BE2C (cell line): ENCODE data around the gene TBX15.

ENCODE experiments used
- DNase-seq: peaks from one replicate; pipeline ENCODE4 v3.0.0-alpha.2; 2020
- H3K27me3 ChIP-seq: fragments of 250-450 bp; sonication (Bioruptor Pico); 2 replicates; pipeline ENCODE4 v1.5.1; 2020; ENCODE audit warnings: mild to moderate bottlenecking
- H3K36me3 ChIP-seq: fragments of 250-450 bp; sonication (Bioruptor Pico); 2 replicates; pipeline ENCODE4 v1.5.1; 2020; ENCODE audit warnings: mild to moderate bottlenecking
- H3K4me1 ChIP-seq: fragments of 250-450 bp; sonication (Bioruptor Pico); 2 replicates; pipeline ENCODE4 v1.5.1; 2020
- H3K4me3 ChIP-seq: 2 replicates; pipeline ENCODE4 v1.5.1; 2011; ENCODE audit warnings: low read depth, low read length
- H3K9me3 ChIP-seq: fragments of 250-450 bp; sonication (Bioruptor Pico); 2 replicates; pipeline ENCODE4 v1.5.1; 2020
- TF ChIP-seq, protein P1 (sequence below): IDR thresholded peaks from 2 replicates; pipeline ENCODE4 v1.5.1; 2012; ENCODE audit warnings: mild to moderate bottlenecking, low read depth, low read length

TBX15 gene

DNA sequence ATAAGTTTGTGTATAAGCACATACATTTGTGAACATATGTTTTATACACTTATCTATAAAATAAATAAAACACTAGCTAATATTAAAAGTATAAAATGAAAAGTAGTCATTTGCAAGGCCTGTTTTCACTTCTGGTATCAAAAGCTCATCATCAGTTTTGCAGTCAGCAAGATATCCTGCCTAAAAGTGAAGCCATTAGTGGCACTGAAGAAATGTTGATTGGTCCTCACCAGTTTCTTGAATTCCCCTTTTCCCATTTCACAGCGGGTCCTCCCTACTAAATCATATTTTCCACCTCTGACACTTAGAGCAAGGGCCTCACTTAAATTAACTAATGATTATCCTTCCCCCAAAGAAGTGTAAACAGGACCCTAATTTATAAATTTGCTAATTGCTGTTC is 6.7 kb downstream of the TBX15 start:
- no peaks in the 10 kb centered on the region for H3K9me3 ChIP-seq
- DNase-seq, result no peak
- no peaks in the 10 kb centered on the region for H3K4me1 ChIP-seq
- no peak overlapping the region for H3K4me3 ChIP-seq
- peaks cover 92% of the 10 kb centered on the region for H3K27me3 ChIP-seq
- no peaks in the 10 kb centered on the region for H3K36me3 ChIP-seq
- TF ChIP-seq, protein P1, sequence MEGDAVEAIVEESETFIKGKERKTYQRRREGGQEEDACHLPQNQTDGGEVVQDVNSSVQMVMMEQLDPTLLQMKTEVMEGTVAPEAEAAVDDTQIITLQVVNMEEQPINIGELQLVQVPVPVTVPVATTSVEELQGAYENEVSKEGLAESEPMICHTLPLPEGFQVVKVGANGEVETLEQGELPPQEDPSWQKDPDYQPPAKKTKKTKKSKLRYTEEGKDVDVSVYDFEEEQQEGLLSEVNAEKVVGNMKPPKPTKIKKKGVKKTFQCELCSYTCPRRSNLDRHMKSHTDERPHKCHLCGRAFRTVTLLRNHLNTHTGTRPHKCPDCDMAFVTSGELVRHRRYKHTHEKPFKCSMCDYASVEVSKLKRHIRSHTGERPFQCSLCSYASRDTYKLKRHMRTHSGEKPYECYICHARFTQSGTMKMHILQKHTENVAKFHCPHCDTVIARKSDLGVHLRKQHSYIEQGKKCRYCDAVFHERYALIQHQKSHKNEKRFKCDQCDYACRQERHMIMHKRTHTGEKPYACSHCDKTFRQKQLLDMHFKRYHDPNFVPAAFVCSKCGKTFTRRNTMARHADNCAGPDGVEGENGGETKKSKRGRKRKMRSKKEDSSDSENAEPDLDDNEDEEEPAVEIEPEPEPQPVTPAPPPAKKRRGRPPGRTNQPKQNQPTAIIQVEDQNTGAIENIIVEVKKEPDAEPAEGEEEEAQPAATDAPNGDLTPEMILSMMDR, result no peak

DNA sequence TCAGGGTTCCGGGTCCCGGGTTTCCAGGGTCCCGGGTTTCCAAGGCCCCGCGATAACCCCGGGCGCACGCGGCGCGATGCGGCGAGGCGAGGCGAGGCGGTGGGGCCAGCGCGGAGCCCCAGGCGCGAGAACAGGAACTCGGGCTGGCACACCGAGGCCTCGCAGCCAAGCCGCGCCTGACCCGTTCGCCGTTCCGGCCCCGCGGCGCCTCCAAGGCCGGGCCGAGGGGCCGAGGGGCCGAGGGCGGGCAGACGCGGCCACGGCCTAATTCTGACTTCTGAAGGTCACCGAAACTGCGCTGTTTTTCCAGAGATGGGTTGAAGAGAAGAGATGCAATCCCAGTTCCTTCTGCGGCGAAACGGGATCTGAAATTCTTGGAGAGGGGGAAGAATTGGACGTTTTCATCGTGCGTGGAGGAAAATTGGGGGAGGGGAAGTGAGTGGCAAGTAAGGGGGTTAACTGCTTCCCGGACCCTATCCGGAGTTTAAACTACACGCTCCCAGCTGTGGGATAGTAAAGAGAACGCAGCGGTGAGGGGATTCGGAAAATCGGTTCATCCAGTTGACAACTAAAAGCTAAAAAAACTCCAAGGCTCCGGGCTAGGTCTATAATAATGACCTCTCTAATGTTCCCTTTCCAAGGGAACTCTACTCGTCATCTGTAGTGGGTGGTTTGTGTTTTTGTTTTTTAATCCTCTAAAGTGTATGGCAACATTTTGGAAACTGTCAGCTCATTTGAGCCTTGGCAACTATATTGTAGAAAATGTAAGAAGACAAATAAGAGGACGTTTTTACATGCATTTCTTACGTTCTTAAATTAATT is 8.2 kb downstream of the TBX15 start:
- Histone ChIP-seq H3K36me3 (no peaks in the 10 kb centered on the region), H3K4me3 (no peak overlapping the region), H3K4me1 (no peaks in the 10 kb centered on the region), H3K9me3 (no peaks in the 10 kb centered on the region), H3K27me3 (peaks cover 88% of the 10 kb centered on the region)
- no peak for DNase-seq
- TF ChIP-seq, protein P1, result no peak

- no peaks in the 10 kb centered on the region for H3K9me3 ChIP-seq
- no peaks in the 10 kb centered on the region for H3K36me3 ChIP-seq
- peaks cover 88% of the 10 kb centered on the region for H3K27me3 ChIP-seq
- no peak for DNase-seq
- TF ChIP-seq, protein P1, result no peak
- H3K4me1 ChIP-seq, result no peaks in the 10 kb centered on the region
- H3K4me3 ChIP-seq, result no peak overlapping the region
Observed at GRCh38 chr1:118978914-118979701, 9.0 kb downstream of the TBX15 start.

- Histone ChIP-seq H3K4me3 (no peak overlapping the region), H3K4me1 (no peaks in the 10 kb centered on the region), H3K27me3 (peaks cover 75% of the 10 kb centered on the region), H3K9me3 (no peaks in the 10 kb centered on the region), H3K36me3 (no peaks in the 10 kb centered on the region)
- DNase-seq, result no peak
- TF ChIP-seq, protein P1, result no peak
Observed at GRCh38 chr1:118977600-118977999, 10.5 kb downstream of the TBX15 start.

GRCh38 chr1:118974661-118975060 is 13.5 kb downstream of the TBX15 start:
- no peak for DNase-seq
- Histone ChIP-seq H3K4me3 (no peak overlapping the region), H3K4me1 (no peaks in the 10 kb centered on the region), H3K27me3 (peaks cover 52% of the 10 kb centered on the region), H3K36me3 (no peaks in the 10 kb centered on the region), H3K9me3 (no peaks in the 10 kb centered on the region)
- TF ChIP-seq, protein P1, result no peak

DNA sequence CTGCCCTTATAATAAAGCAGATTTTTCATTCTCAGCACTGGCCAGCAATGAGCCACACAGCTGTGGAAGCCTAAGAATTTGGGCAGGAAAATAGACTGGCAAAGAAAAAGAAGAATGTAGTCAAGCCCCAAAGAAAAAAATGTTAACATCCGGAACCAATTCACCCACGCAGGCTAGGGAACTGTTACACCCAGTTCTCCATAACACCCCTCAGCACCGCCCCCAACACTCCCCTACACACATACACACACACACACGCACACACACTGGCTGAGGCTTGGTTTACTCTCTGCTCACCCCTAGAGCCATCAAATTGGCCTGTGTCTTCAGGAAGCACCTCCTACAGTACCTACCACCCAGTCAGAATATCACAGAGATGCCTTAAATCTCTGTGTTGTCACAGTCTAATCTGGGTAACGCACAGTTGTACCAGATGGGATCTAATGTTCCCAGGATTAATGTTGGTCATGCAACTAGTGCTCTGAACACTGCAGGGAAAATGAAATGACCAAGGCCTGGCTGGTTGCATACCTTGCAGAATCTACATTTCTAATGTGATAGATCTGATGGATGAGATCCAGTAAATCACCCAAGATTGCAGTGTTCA is 14.5 kb downstream of the TBX15 start:
- TF ChIP-seq, protein P1, result no peak
- Histone ChIP-seq H3K9me3 (no peaks in the 10 kb centered on the region), H3K36me3 (no peaks in the 10 kb centered on the region), H3K4me3 (no peak overlapping the region), H3K4me1 (no peaks in the 10 kb centered on the region), H3K27me3 (peaks cover 41% of the 10 kb centered on the region)
- no peak for DNase-seq
